Measurements from ENCODE around the gene SRGAP1. TPM values are rescaled to one million over a fixed set of nuclear protein-coding genes. Genes with fewer than 3 reads are reported as not detected.

Gene SRGAP1
- total and polyA plus RNA-seq, 9 of the 15 experiments (the other 6 are each of a cell fraction or from before 2014, with no cell fraction given) = 0.01 to 0.13 (median 0.04) TPM; not detected in 3

GRCh38 chr12:63849641-63850040, 5.1 kb downstream of the SRGAP1 start (continued):
- TF ChIP-seq ATF6 (CRISPR knock-in tag; IDR thresholded peaks at IDR 0.05) (no peak), CREB3L1 (IDR thresholded peaks at IDR 0.05; ENCODE audit: borderline replicate concordance, low read depth) (no peak), HDAC2 (IDR thresholded peaks at IDR 0.05) (no peak), THRA (IDR thresholded peaks at IDR 0.05) (no peak), GABPA (tag; conservative IDR thresholded peaks at IDR 0.05; ENCODE audit: low read depth) (no peak), SOX6 (IDR thresholded peaks at IDR 0.05) (no peak), HMGXB4 (CRISPR knock-in tag; IDR thresholded peaks at IDR 0.05) (no peak)

Data from K562 (cell line).